PC-3 (cell line): ENCODE data around the gene VCP.

Source experiments
- CTCF ChIP-seq: fragments of 300-600 bp; sonication (generic); conservative IDR thresholded peaks from 2 replicates; pipeline ENCODE4 v1.5.1; 2017; ENCODE audit warnings: antibody characterized with exemption, low read depth, mild to moderate bottlenecking, low read length
- EZH2 ChIP-seq: fragments of 300-600 bp; sonication (generic); IDR thresholded peaks from one replicate; pipeline ENCODE4 v1.6.1; 2017; ENCODE audit warnings: antibody characterized with exemption, mild to moderate bottlenecking, low read length; ENCODE audit not compliant: unreplicated experiment
- EZH2phosphoT487 ChIP-seq: fragments of 300-600 bp; sonication (generic); IDR thresholded peaks from 2 replicates; pipeline ENCODE4 v1.6.1; 2018; ENCODE audit warnings: mild to moderate bottlenecking, antibody characterized with exemption, low read length, borderline replicate concordance

GRCh38 chr9:35054871-35055644 is 17.4 kb downstream of the VCP start:
- TF ChIP-seq CTCF (no peak), EZH2phosphoT487 (no peak), EZH2 (no peak)
